ENCODE data around the gene CPA1. TPM values are rescaled to one million over a fixed set of nuclear protein-coding genes. Genes with fewer than 3 reads are reported as not detected.

CPA1 gene
- total RNA-seq, 1 experiment from 2014 or later: not detected

- Histone ChIP-seq H4K8ac (replicated peaks; ENCODE audit: insufficient read length, low read depth, low read length) (no peak overlapping the region), H3K9me3 (ENCODE audit: control insufficient read depth, low read depth, low read length) (no peaks in the 10 kb centered on the region), H3K4ac (ENCODE audit: low read depth, low read length) (no peak overlapping the region), H3K23me2 (ENCODE audit: insufficient read length, low read depth, low read length, poor library complexity, severe bottlenecking) (no peaks in the 10 kb centered on the region), H4K20me1 (ENCODE audit: control insufficient read depth, insufficient read depth, insufficient read length) (no peaks in the 10 kb centered on the region), H2BK12ac (ENCODE audit: insufficient read length, low read depth, low read length) (no peak overlapping the region), H4K91ac (ENCODE audit: insufficient read length, low read depth, low read length) (no peak overlapping the region), H3K79me2 (ENCODE audit: insufficient read depth, low read length) (no peaks in the 10 kb centered on the region), H2AK5ac (ENCODE audit: insufficient read length, low read length) (no peak overlapping the region), H3K18ac (ENCODE audit: insufficient read length, low read depth, low read length) (no peak overlapping the region), H3K14ac (ENCODE audit: insufficient read depth, low read length) (no peak overlapping the region), H2BK5ac (ENCODE audit: insufficient read length, low read length) (no peak overlapping the region), H3K27ac (ENCODE audit: insufficient read length, low read depth, low read length) (no peak overlapping the region), H2AFZ (ENCODE audit: low read length) (no peak overlapping the region), H3K56ac (ENCODE audit: insufficient read length, low read depth, low read length) (no peak overlapping the region), H3K4me2 (ENCODE audit: insufficient read depth, insufficient read length, low read length) (no peak overlapping the region), H3K23ac (ENCODE audit: insufficient read length, low read depth, low read length) (no peak overlapping the region), H2BK15ac (ENCODE audit: low read depth, low read length) (no peak overlapping the region), H3T11ph (ENCODE audit: low read length) (no peak overlapping the region), H3K79me1 (ENCODE audit: insufficient read depth, low read depth, low read length, poor library complexity, severe bottlenecking) (no peaks in the 10 kb centered on the region), H3K4me1 (ENCODE audit: insufficient read depth, low read length) (peaks cover 7% of the 10 kb centered on the region), H4K5ac (ENCODE audit: insufficient read length, low read depth, low read length) (no peak overlapping the region), H2BK120ac (ENCODE audit: low read depth, low read length, poor library complexity, severe bottlenecking) (no peak overlapping the region), H3K9ac (ENCODE audit: extremely low read depth, insufficient read length, low read length) (no peak overlapping the region), H3K27me3 (ENCODE audit: insufficient read depth, low read length) (no peaks in the 10 kb centered on the region), H2BK20ac (ENCODE audit: low read depth, low read length, poor library complexity, severe bottlenecking) (no peak overlapping the region)
- Mint-ChIP-seq H3K27me3 (ENCODE audit: low read depth) (peaks cover 5% of the 10 kb centered on the region), H3K4me3 (no peak overlapping the region; a peak in 2 of 5 replicates), H3K27ac (peak overlapping the region in 1 of 3 experiments; percentile 83; a peak in 3 of 7 replicates), H3K36me3 (ENCODE audit: insufficient read depth in 1 of 3, low read depth in 3 of 3) (no peaks in the 10 kb centered on the region), H3K4me1 (peaks cover 29 to 34% of the 10 kb centered on the region in 2 experiments), H3K9me3 (no peaks in the 10 kb centered on the region; a peak in 1 of 5 replicates)
- no CpG with 5 or more reads among the region's 5 CpGs for WGBS (ENCODE audit: extremely low coverage, insufficient read length, low lambda C conversion rate)
- DNase-seq: no peak
- no peak for TF ChIP-seq CTCF (conservative IDR thresholded peaks at IDR 0.05)
Measured at GRCh38 chr7:130345725-130346124, 34.6 kb upstream of the CPA1 start.
